GM18519 (cell line): ENCODE results near the gene PSMD14.
A peak's percentile ranks its signal among the peaks of the same experiment; 100 is the strongest.
"Not testable (repeated sequence)": the region's sequence is repeated elsewhere in the genome, so short reads cannot be mapped to it uniquely, and the experiment has no call there.

Experiments
- ATAC-seq: cut with Tn5 transposase; IDR thresholded peaks from one replicate; pipeline ENCODE4 v1.9.1; 2021; ENCODE audit warnings: mild to moderate bottlenecking, moderate library complexity; ENCODE audit not compliant: unreplicated experiment, low FRiP score

Gene PSMD14

DNA sequence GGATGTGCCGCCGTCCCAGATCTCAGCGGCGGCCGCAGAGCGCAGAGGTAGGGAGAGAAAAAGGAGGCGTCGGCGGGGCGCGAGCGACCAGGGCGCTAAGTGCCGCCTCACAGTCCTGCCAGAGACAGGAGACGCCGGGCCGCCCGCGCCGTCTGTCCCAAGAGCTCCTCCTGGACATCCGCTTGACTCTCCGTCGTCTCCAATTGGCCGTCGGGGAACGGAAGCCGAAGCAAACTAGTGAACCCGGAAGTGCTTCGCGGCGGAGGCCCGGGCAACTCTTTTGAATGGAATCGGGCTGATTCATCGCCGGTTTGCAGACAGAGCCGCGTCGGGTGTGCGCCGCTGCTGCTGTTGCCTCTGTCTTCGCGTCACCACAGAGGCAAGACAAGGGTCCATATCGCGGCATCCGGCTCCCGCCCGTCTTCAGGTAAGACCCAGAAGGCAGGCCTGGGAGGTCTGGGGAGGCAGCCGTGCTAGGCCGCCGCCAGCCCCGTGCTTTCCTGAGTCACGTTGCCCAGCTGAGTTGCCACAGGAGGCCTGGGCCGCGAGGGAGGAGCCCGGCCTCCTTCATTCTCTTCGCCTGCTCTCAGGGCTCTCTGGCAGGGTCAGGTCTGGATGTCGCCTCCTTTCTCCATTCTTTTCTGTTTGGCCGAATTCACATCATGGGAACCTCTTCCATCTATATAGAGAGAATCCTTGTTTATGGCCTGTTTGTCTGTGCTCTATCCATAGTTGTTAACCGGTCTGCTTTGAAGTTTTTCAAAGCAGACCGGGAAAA, at the start of gene PSMD14:
Gene PSMD14 (plus strand): TSS at position 248 of the 778 bp plus-strand sequence. CDS start 10,401 bp downstream, outside the sequence.
- peak; percentile 89 for ATAC-seq

DNA sequence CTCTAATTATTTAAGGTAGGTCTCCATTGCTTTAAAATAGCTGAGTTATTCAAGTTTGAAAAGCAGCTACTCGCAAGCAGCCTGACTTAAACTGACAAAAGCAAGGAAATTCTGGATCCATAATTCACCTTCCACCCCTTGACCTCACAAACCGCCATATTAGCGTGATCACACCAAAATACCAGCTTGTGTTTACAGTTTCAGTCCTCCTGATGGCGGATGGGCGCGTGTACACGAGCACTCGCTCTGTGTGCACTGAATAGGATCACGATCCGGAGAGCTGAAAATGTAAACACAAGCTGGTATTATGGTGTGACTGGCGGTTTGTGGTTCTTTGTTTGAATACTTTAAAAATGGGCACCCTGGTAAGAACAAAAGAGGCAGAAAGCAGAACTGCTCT, 42.4 kb upstream of the PSMD14 start:
- ATAC-seq: no peak

- ATAC-seq: no peak
Measured at GRCh38 chr2:161269111-161269510, 39.1 kb upstream of the PSMD14 start.

- peak; percentile 78 for ATAC-seq
Measured at GRCh38 chr2:161273038-161273760, 35.0 kb upstream of the PSMD14 start.

- not testable (repeated sequence) for ATAC-seq
Measured at GRCh38 chr2:161278564-161279229, 29.5 kb upstream of the PSMD14 start.

- not testable (repeated sequence) for ATAC-seq
Measured at GRCh38 chr2:161279230-161279815, 28.9 kb upstream of the PSMD14 start.

DNA sequence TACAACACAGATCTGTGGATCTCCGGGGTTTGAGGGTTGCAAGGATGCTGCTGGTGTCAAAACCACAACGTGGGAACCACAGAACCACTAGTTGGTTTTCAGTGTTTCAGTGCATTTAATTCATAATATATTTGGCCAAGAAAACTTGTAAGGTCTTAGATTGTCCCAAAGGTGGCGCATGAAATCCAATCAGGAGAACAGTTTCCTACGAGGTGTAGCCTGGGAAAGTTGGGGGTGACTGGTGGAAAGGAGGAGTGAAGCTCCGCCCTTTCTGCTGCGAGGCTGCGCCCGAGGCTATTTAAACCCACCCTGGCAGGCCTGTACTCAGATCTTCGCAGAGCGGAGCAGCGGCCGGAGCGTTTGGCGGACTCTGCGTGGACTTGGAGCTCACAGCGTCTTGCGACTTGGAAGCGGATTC, 27.3 kb upstream of the PSMD14 start:
- ATAC-seq: not testable (repeated sequence)

- not testable (repeated sequence) for ATAC-seq
Measured at GRCh38 chr2:161281615-161282310, 26.5 kb upstream of the PSMD14 start.

- ATAC-seq: not testable (repeated sequence)
Measured at GRCh38 chr2:161282311-161282644, 25.9 kb upstream of the PSMD14 start.

DNA sequence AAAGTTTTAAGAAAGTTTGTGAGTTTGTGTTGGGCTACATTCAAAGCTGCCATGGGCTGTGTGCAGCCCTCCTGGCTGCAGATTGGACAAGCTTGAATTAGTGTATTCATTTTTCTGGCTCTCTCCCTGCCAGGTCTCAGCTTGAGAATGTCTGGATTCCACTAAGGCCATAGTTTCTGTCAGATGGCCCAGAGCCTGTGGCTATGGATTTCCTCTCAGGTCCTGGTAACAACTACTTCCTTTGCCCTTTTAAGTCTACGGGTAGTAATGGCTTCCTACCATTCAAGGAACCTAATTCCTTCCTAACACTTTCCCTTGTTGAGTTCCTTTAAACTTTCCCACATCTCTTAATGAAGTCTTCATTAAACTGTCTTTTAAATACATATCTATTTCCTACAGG, 24.3 kb upstream of the PSMD14 start:
- ATAC-seq: no peak

DNA sequence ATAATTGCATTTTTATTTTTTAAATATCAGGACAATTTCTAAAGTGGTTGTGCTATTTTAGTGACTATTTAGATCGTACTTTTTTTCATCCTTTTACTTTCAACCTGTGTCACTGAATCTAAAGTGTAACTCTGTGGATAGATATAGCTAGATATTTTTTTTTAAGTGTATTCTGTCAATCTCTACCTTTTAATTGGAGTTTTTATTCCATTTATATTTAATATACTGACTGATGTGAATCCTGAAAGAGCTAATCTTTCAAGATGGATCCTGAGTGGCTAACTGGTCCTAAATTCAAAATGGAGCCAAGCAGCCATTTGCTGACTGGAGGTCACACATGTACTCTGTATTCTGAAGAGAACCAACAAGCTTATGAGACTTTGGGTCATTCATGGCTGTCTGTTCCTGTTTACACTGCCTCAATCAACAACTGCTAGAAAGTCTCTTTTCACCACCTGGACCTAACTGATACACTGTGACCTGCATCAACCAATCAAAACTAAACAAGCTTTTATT, 4.6 kb upstream of the PSMD14 start:
- ATAC-seq: no peak

GRCh38 chr2:161306919-161307318, 1.3 kb upstream of the PSMD14 start:
- ATAC-seq: no peak

DNA sequence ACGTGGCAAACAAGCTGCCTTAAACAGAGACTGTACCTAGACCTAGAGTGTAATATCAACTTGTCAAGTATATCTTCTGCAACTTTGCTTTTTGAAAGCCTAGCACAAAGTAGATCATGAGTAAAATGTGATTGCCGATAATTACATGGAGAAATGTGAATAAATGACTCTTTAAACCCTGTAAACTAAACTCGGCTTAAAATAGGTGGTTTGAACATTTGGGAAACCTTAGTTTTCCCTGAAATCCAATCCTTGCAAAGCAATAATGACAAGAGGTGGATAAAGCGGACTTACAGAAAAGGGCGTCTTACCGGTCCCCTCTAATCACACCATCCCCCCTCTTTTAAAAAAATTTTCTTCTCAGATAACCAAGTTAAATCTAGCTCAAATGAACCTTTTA, 549 bp upstream of the PSMD14 start:
- no peak for ATAC-seq

DNA sequence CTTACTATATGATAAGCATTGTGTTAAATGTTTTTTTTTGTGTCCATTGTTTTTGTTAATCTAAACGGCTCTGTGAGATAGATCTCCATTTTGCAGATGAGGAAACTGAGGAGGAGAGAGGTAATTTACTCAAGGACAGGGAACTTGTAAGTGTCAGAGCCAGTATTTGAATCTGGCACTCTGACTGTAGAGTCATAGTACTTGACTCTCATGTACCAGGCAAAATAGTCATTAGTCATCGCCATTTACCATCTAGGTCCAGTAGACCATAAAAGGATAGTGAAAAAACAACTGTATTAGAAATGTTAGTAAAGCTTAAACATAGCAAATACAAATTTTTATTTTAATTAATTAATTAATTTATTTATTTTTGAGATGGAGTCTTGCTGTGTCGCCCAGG, 4.8 kb downstream of the PSMD14 start:
- no peak for ATAC-seq

DNA sequence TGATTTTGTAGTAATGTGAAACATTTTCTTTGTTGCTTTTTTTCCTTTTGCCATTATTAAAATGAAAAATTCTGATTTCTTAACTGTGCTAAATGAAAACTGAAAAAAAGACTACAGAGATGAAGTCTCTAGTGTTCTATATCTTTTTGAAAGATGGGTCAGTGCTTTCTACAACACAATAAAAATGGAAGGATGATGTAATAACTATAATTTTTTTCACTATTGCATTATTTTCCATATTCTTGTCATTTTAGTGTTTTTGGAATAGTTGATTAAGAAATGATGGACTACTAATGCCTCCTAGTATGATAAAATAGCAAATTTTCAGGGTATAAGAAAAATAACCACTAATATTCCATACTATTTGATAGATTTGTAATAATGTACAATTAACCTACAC, 7.2 kb downstream of the PSMD14 start:
- ATAC-seq: no peak

DNA sequence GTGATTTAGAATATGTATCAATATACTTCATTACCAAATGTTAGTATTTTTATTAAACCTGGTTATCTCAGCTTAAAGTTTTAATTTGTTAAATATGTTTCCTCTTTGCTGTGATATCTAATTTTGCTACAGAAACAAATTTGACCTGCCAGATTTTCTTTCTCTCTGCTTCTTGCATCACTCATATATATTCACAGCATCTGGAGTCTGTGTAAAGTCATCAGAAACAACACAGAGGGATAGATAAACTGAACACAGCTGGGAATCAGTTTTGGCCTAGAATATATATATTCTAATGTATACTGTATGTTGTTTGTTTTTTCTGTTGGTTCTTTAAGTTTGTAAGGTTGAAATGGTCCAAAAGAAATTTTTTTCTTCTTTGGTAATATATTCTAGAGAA, 8.5 kb downstream of the PSMD14 start:
- ATAC-seq: no peak

- no peak for ATAC-seq
Measured at GRCh38 chr2:161321944-161322648, 13.9 kb downstream of the PSMD14 start.

DNA sequence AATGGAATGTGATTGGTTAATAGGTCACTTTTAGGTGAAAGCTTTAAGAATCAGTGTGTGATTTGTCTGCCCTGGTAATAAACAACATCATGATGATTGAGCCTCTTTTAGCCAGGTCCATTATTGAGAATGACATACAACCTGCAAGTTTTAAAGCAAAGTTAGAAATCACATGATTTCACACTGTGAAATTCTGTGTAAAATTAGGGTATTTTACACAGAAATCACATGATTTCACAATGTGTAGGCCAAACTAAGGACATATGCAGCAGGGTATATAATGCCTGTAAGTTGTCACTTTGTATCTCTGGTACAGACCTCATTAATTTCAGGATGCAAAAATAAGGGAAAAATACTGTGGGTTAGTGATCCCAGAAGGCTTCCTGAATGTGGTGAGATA, 16.7 kb downstream of the PSMD14 start:
- no peak for ATAC-seq

DNA sequence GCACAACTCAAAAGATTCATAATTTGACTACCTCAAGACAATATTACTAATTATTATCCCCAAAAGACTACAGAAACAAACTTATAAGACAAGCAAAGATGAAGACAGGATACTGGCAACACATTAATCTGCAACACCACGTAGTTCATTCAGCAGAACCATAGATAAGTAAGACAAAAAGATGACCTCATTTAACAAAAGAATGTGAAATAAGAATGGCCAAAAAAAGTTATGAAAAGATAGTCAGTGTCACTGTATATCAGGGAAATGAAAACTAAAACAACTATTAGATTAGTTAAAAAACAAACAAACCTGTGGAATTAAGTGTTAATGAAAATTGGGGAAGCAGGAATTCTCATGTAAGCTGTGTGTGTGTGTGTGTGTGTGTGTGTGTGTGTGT, 19.4 kb downstream of the PSMD14 start:
- no peak for ATAC-seq
